ENCODE results near the gene CPNE4.

DNA sequence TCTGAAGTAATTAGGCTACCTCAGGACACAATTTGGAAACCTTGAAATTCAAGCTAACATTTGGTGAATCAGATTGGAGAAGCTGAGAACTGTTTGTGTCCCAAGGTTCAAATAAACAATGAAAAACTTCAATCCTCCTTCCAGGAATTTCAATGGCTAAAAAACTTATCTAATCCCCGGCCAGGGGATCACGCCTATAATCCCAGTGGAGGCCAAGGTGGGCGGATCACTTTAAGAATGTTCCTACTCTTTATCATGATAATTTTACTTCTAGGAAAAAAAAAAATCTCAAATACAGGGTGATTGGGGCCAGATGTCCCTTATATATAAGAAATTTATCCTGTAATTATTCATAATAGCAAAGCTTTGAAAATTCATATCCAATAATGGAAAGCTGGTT, 139.0 kb downstream of the CPNE4 start:
- TF ChIP-seq, protein P1, sequence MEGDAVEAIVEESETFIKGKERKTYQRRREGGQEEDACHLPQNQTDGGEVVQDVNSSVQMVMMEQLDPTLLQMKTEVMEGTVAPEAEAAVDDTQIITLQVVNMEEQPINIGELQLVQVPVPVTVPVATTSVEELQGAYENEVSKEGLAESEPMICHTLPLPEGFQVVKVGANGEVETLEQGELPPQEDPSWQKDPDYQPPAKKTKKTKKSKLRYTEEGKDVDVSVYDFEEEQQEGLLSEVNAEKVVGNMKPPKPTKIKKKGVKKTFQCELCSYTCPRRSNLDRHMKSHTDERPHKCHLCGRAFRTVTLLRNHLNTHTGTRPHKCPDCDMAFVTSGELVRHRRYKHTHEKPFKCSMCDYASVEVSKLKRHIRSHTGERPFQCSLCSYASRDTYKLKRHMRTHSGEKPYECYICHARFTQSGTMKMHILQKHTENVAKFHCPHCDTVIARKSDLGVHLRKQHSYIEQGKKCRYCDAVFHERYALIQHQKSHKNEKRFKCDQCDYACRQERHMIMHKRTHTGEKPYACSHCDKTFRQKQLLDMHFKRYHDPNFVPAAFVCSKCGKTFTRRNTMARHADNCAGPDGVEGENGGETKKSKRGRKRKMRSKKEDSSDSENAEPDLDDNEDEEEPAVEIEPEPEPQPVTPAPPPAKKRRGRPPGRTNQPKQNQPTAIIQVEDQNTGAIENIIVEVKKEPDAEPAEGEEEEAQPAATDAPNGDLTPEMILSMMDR (IDR thresholded peaks at IDR 0.05) = no peak
- TF ChIP-seq POLR2A (IDR thresholded peaks at IDR 0.05) = no peak
- TF ChIP-seq EP300 (IDR thresholded peaks at IDR 0.05) = no peak
- no peak for TF ChIP-seq POLR2AphosphoS5 (IDR thresholded peaks at IDR 0.05)

Data from stomach (tissue), 4 donors.